ENCODE data around the gene FGF12.

FGF12 gene

GRCh38 chr3:192706272-192706671 lies 21.1 kb downstream of the FGF12 start:
- no peak overlapping the region for H3K27ac Mint-ChIP-seq
- H3K9me3 Mint-ChIP-seq = peaks cover 4% of the 10 kb centered on the region
- H3K27me3 Mint-ChIP-seq (ENCODE audit: low read depth) = peaks cover 4% of the 10 kb centered on the region
- H3K36me3 Mint-ChIP-seq (ENCODE audit: low read depth) = no peaks in the 10 kb centered on the region
- peaks cover 8% of the 10 kb centered on the region for H3K4me1 Mint-ChIP-seq
- H3K4me3 Mint-ChIP-seq = no peak overlapping the region
- TF ChIP-seq CTCF (IDR thresholded peaks at IDR 0.05; ENCODE audit: unreplicated experiment in 3 of 3) = no peak

- H3K9me3 Mint-ChIP-seq = no peaks in the 10 kb centered on the region
- no peaks in the 10 kb centered on the region for H3K36me3 Mint-ChIP-seq (ENCODE audit: low read depth)
- H3K27me3 Mint-ChIP-seq (ENCODE audit: low read depth) = no peaks in the 10 kb centered on the region
- H3K4me3 Mint-ChIP-seq = no peak overlapping the region
- no peak overlapping the region for H3K27ac Mint-ChIP-seq
- H3K4me1 Mint-ChIP-seq = peaks cover 8% of the 10 kb centered on the region
- no peak for TF ChIP-seq CTCF (IDR thresholded peaks at IDR 0.05; ENCODE audit: unreplicated experiment in 3 of 3)
Measured at GRCh38 chr3:192700885-192701284, 26.5 kb downstream of the FGF12 start.

- Mint-ChIP-seq H3K27ac (no peak overlapping the region), H3K4me3 (no peak overlapping the region), H3K36me3 (ENCODE audit: low read depth) (no peaks in the 10 kb centered on the region), H3K4me1 (no peaks in the 10 kb centered on the region), H3K27me3 (ENCODE audit: low read depth) (no peaks in the 10 kb centered on the region), H3K9me3 (no peaks in the 10 kb centered on the region)
- TF ChIP-seq CTCF (IDR thresholded peaks at IDR 0.05; ENCODE audit: unreplicated experiment in 3 of 3) = no peak
Measured at GRCh38 chr3:192696943-192697587, 30.3 kb downstream of the FGF12 start.

- Mint-ChIP-seq H3K4me1 (peaks cover 16% of the 10 kb centered on the region), H3K27ac (no peak overlapping the region), H3K4me3 (no peak overlapping the region), H3K36me3 (ENCODE audit: low read depth) (no peaks in the 10 kb centered on the region), H3K9me3 (peaks cover 10% of the 10 kb centered on the region), H3K27me3 (ENCODE audit: low read depth) (no peaks in the 10 kb centered on the region)
- no peak for TF ChIP-seq CTCF (IDR thresholded peaks at IDR 0.05; ENCODE audit: unreplicated experiment in 3 of 3)
Measured at GRCh38 chr3:192687488-192688152, 39.7 kb downstream of the FGF12 start.

GRCh38 chr3:192685801-192686200 lies 41.5 kb downstream of the FGF12 start:
- no peak for TF ChIP-seq CTCF (IDR thresholded peaks at IDR 0.05; ENCODE audit: unreplicated experiment in 3 of 3)
- H3K36me3 Mint-ChIP-seq (ENCODE audit: low read depth) = no peaks in the 10 kb centered on the region

GRCh38 chr3:192684151-192684550 lies 43.2 kb downstream of the FGF12 start:
- Mint-ChIP-seq H3K4me3 (no peak overlapping the region), H3K27ac (no peak overlapping the region), H3K36me3 (ENCODE audit: low read depth) (no peaks in the 10 kb centered on the region), H3K9me3 (peaks cover 3% of the 10 kb centered on the region), H3K4me1 (peaks cover 16% of the 10 kb centered on the region), H3K27me3 (ENCODE audit: low read depth) (no peaks in the 10 kb centered on the region)
- no peak for TF ChIP-seq CTCF (IDR thresholded peaks at IDR 0.05; ENCODE audit: unreplicated experiment in 3 of 3)

More at GRCh38 chr3:192685801-192686200, 41.5 kb downstream of the FGF12 start:
- H3K4me1 Mint-ChIP-seq = peaks cover 16% of the 10 kb centered on the region
- no peak overlapping the region for H3K27ac Mint-ChIP-seq
- no peak overlapping the region for H3K4me3 Mint-ChIP-seq
- peaks cover 10% of the 10 kb centered on the region for H3K9me3 Mint-ChIP-seq
- H3K27me3 Mint-ChIP-seq (ENCODE audit: low read depth) = no peaks in the 10 kb centered on the region
